HepG2 (cell line): ENCODE measurements around the gene PRR22. TPM values are rescaled to one million over a fixed set of nuclear protein-coding genes. Genes with fewer than 3 reads are reported as not detected.
A peak's percentile ranks its signal among the peaks of the same experiment; 100 is the strongest.

ENCODE experiments used
- AHR ChIP-seq: IDR thresholded peaks from 2 replicates; pipeline ENCODE4 v1.6.1; 2018; ENCODE audit warnings: missing genetic modification reagents, missing compliant biosample characterization
- GABPB1 ChIP-seq: IDR thresholded peaks from 2 replicates; pipeline ENCODE4 v1.6.1; 2016; ENCODE audit warnings: mild to moderate bottlenecking, missing genetic modification reagents, moderate library complexity, missing compliant biosample characterization
- HNRNPLL ChIP-seq: fragments of 200-400 bp; formaldehyde crosslinking; IDR thresholded peaks from 2 replicates; pipeline ENCODE4 v1.6.1; 2017; ENCODE audit warnings: mild to moderate bottlenecking, low read depth, low read length; ENCODE audit not compliant: poor library complexity, severe bottlenecking
- MBNL3 ChIP-seq: fragments of 250-450 bp; sonication (Bioruptor Pico); conservative IDR thresholded peaks from 2 replicates; pipeline ENCODE4 v1.8.0; 2022; ENCODE audit warnings: mild to moderate bottlenecking, inconsistent platforms
- MED8 ChIP-seq: sonication (generic); formaldehyde crosslinking; IDR thresholded peaks from 2 replicates; pipeline ENCODE4 v1.8.1; 2023; ENCODE audit warnings: mild to moderate bottlenecking, missing genetic modification reagents; ENCODE audit not compliant: insufficient replicate concordance
- NFIB ChIP-seq: sonication (generic); formaldehyde crosslinking; IDR thresholded peaks from 2 replicates; pipeline ENCODE4 v1.9.0; 2021; ENCODE audit warnings: missing genetic modification reagents, mild to moderate bottlenecking, borderline replicate concordance
- RAD21 ChIP-seq: fragments of 450-650 bp; formaldehyde crosslinking; IDR thresholded peaks from 2 replicates; pipeline ENCODE4 v1.5.0; 2020; ENCODE audit warnings: mild to moderate bottlenecking
- TARDBP ChIP-seq: sonication (generic); formaldehyde crosslinking; IDR thresholded peaks from 2 replicates; pipeline ENCODE4 v1.8.0; 2022; ENCODE audit warnings: mild to moderate bottlenecking, missing genetic modification reagents
- ZBTB38 ChIP-seq: sonication (generic); formaldehyde crosslinking; IDR thresholded peaks from 2 replicates; pipeline ENCODE4 v1.5.1; 2020; ENCODE audit warnings: mild to moderate bottlenecking, missing genetic modification reagents
- ZMYM4 ChIP-seq: sonication (generic); formaldehyde crosslinking; IDR thresholded peaks from 2 replicates; pipeline ENCODE4 v1.8.1; 2023; ENCODE audit warnings: mild to moderate bottlenecking, missing genetic modification reagents
- ZNF124 ChIP-seq: sonication (generic); formaldehyde crosslinking; IDR thresholded peaks from 2 replicates; pipeline ENCODE4 v1.4.0; 2020; ENCODE audit warnings: missing genetic modification reagents
- ZNF143 ChIP-seq: sonication (generic); formaldehyde crosslinking; IDR thresholded peaks from 2 replicates; pipeline ENCODE4 v1.4.0; 2020; ENCODE audit warnings: missing genetic modification reagents
- ZNF274 ChIP-seq: sonication (generic); formaldehyde crosslinking; IDR thresholded peaks from 2 replicates; pipeline ENCODE4 v1.5.1; 2020; ENCODE audit warnings: mild to moderate bottlenecking, missing genetic modification reagents
- ZNF333 ChIP-seq: sonication (generic); formaldehyde crosslinking; IDR thresholded peaks from 2 replicates; pipeline ENCODE4 v1.4.0; 2020; ENCODE audit warnings: mild to moderate bottlenecking, missing genetic modification reagents, borderline replicate concordance
- ZNF768 ChIP-seq: sonication (generic); formaldehyde crosslinking; IDR thresholded peaks from 2 replicates; pipeline ENCODE4 v1.4.0; 2020; ENCODE audit warnings: missing genetic modification reagents
- ZNF777 ChIP-seq: sonication (generic); formaldehyde crosslinking; IDR thresholded peaks from 2 replicates; pipeline ENCODE4 v1.4.0; 2020; ENCODE audit warnings: missing genetic modification reagents
- ZSCAN31 ChIP-seq: sonication (generic); formaldehyde crosslinking; IDR thresholded peaks from 2 replicates; pipeline ENCODE4 v1.5.0; 2020; ENCODE audit warnings: low read depth, mild to moderate bottlenecking, missing genetic modification reagents
- polyA plus RNA-seq, 8 experiments: library from polyadenylated mRNA; depleted of rRNA in 3 of 8; stranded (reverse) in 7 of 8; unstranded in 1 of 8; fragments of >200 nt; fragmentation: Illumina TruSeq in 4 of 8; extraction: Trizol in 4 of 8; gene quantifications; 2 replicates each; pipeline versions ENCODE4 v1.2.1 to v1.2.3, GENCODE V29; 2011 to 2016; ENCODE audit warnings: low read depth in 4 of 8, missing spikeins in 1 of 8, mixed read lengths in 1 of 8; ENCODE audit not compliant: insufficient read depth in 1 of 8
- total RNA-seq, 5 experiments: library from RNA; depleted of rRNA; stranded (reverse); fragments of >200 nt; fragmentation: Illumina TruSeq; extraction: Trizol; gene quantifications; 2 replicates each; pipeline ENCODE4 v1.2.3, GENCODE V29; 2016; ENCODE audit warnings: low read depth in 1 of 5
- TF ChIP-seq, protein P1 (sequence below): sonication (generic); formaldehyde crosslinking; IDR thresholded peaks from 2 replicates; pipeline ENCODE4 v1.8.0; 2023; ENCODE audit warnings: mild to moderate bottlenecking, missing genetic modification reagents
- TF ChIP-seq, protein P2 (sequence below): IDR thresholded peaks from 2 replicates; pipeline ENCODE4 v1.6.1; 2018; ENCODE audit warnings: missing genetic modification reagents, mild to moderate bottlenecking, missing compliant biosample characterization
- TF ChIP-seq, protein P3 (sequence below): sonication (generic); formaldehyde crosslinking; IDR thresholded peaks from 2 replicates; pipeline ENCODE4 v1.5.1; 2020; ENCODE audit warnings: mild to moderate bottlenecking, moderate library complexity, missing genetic modification reagents
- TF ChIP-seq, protein P4 (sequence below): sonication (generic); formaldehyde crosslinking; IDR thresholded peaks from 2 replicates; pipeline ENCODE4 v1.4.0; 2020; ENCODE audit warnings: missing genetic modification reagents
- TF ChIP-seq, protein P5 (sequence below): sonication (generic); formaldehyde crosslinking; IDR thresholded peaks from 2 replicates; pipeline ENCODE4 v1.4.0; 2020; ENCODE audit warnings: missing genetic modification reagents

PRR22 gene
- total and polyA plus RNA-seq, 2 of the 13 experiments (the other 11 are each of a cell fraction or from before 2014, with no cell fraction given): 0.84 to 2.3 TPM

DNA sequence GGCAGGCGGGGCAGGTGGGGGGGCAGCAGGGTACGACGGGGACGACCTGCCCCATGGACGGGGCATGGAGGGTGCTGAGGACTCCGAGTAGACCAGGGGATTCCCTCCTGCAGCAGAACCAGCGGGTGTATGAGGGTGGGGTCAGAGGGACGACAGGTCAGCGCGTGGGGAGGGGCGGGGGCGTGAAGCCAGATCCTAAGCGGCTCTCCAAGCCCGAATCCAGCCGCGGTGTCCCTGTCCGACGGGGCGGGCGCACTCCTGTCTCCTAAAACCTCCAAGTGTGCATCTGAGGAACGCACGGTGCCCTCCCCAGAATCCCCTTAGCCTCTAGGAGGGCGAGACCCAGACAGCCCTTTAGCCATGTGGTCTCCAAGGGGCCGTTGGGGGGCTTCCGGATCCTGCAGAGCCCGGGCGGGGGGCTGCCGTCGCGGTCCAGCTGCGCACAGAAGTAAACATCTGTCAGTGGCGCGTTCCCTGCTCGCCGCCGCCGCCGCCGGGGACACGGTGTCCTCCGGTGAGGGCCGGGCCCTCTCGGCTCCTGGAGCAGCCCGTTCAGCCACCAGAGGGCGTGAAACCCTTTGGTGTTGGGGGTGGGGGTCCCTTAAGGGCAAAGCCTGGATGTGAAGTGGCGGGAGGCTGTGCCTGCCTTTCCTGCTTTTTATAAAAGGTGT lies 21.1 kb upstream of the PRR22 start (continued):
- TF ChIP-seq, protein P1, sequence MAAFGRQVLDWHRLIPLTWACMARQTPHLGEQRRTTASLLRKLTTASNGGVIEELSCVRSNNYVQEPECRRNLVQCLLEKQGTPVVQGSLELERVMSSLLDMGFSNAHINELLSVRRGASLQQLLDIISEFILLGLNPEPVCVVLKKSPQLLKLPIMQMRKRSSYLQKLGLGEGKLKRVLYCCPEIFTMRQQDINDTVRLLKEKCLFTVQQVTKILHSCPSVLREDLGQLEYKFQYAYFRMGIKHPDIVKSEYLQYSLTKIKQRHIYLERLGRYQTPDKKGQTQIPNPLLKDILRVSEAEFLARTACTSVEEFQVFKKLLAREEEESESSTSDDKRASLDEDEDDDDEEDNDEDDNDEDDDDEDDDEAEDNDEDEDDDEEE: 0 out of 2 replicates have a peak, but pooled peaks have one; percentile 32
- TF ChIP-seq RAD21 (CRISPR knock-in tag) (peak; percentile 82), ZBTB38 (CRISPR knock-in tag) (peak; percentile 58; the same call in 1 of the 2 replicates), ZNF333 (CRISPR knock-in tag) (peak; percentile 89), ZSCAN31 (0 out of 2 replicates have a peak, but pooled peaks have one; percentile 69), GABPB1 (CRISPR knock-in tag) (peak; percentile 69), ZNF143 (CRISPR knock-in tag) (0 out of 2 replicates have a peak, but pooled peaks have one; percentile 18), MBNL3 (no peak), AHR (CRISPR knock-in tag) (0 out of 2 replicates have a peak, but pooled peaks have one; percentile 31), ZNF777 (CRISPR knock-in tag) (peak; percentile 98), TARDBP (peak; percentile 55; the same call in 1 of the 2 replicates), ZMYM4 (CRISPR knock-in tag) (no peak), ZNF274 (0 out of 2 replicates have a peak, but pooled peaks have one; percentile 38), MED8 (CRISPR knock-in tag) (peak; percentile 47), ZNF124 (CRISPR knock-in tag) (peak; percentile 63; the same call in 1 of the 2 replicates), HNRNPLL (peak; percentile 39), NFIB (CRISPR knock-in tag) (no peak), ZNF768 (CRISPR knock-in tag) (peak; percentile 50; the same call in 1 of the 2 replicates)
- TF ChIP-seq, protein P2, sequence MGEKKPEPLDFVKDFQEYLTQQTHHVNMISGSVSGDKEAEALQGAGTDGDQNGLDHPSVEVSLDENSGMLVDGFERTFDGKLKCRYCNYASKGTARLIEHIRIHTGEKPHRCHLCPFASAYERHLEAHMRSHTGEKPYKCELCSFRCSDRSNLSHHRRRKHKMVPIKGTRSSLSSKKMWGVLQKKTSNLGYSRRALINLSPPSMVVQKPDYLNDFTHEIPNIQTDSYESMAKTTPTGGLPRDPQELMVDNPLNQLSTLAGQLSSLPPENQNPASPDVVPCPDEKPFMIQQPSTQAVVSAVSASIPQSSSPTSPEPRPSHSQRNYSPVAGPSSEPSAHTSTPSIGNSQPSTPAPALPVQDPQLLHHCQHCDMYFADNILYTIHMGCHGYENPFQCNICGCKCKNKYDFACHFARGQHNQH: peak; percentile 58; the same call in 1 of the 2 replicates
- TF ChIP-seq, protein P3, sequence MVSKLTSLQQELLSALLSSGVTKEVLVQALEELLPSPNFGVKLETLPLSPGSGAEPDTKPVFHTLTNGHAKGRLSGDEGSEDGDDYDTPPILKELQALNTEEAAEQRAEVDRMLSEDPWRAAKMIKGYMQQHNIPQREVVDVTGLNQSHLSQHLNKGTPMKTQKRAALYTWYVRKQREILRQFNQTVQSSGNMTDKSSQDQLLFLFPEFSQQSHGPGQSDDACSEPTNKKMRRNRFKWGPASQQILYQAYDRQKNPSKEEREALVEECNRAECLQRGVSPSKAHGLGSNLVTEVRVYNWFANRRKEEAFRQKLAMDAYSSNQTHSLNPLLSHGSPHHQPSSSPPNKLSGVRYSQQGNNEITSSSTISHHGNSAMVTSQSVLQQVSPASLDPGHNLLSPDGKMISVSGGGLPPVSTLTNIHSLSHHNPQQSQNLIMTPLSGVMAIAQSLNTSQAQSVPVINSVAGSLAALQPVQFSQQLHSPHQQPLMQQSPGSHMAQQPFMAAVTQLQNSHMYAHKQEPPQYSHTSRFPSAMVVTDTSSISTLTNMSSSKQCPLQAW (CRISPR knock-in tag): peak; percentile 42; the same call in 1 of the 2 replicates
- TF ChIP-seq, protein P4, sequence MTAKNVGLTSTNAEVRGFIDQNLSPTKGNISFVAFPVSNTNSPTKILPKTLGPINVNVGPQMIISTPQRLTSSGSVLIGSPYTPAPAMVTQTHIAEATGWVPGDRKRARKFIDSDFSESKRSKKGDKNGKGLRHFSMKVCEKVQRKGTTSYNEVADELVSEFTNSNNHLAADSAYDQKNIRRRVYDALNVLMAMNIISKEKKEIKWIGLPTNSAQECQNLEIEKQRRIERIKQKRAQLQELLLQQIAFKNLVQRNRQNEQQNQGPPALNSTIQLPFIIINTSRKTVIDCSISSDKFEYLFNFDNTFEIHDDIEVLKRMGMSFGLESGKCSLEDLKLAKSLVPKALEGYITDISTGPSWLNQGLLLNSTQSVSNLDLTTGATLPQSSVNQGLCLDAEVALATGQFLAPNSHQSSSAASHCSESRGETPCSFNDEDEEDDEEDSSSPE: 0 out of 2 replicates have a peak, but pooled peaks have one; percentile 46
- TF ChIP-seq, protein P5, sequence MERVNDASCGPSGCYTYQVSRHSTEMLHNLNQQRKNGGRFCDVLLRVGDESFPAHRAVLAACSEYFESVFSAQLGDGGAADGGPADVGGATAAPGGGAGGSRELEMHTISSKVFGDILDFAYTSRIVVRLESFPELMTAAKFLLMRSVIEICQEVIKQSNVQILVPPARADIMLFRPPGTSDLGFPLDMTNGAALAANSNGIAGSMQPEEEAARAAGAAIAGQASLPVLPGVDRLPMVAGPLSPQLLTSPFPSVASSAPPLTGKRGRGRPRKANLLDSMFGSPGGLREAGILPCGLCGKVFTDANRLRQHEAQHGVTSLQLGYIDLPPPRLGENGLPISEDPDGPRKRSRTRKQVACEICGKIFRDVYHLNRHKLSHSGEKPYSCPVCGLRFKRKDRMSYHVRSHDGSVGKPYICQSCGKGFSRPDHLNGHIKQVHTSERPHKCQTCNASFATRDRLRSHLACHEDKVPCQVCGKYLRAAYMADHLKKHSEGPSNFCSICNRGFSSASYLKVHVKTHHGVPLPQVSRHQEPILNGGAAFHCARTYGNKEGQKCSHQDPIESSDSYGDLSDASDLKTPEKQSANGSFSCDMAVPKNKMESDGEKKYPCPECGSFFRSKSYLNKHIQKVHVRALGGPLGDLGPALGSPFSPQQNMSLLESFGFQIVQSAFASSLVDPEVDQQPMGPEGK (CRISPR knock-in tag): peak; percentile 95
